HepG2 (cell line): Measurements from ENCODE around the gene KRT73. TPM values are rescaled to one million over a fixed set of nuclear protein-coding genes. Genes with fewer than 3 reads are reported as not detected.

Experiments
- ATAC-seq: fragments of 200-7000 bp; cut with Tn5 transposase; 3 replicates; pipeline ENCODE4 v1.9.1; 2020; ENCODE audit warnings: mild to moderate bottlenecking, moderate library complexity
- BruUV-seq: library from RNA; stranded (reverse); fragments of 400-500 nt; replicated peaks from 2 replicates; lab custom pipeline; 2021; lab: Mats Ljungman, UMichigan
- CTCF ChIA-PET: fragments of 300-600 bp; formaldehyde crosslinking; extraction: SDS; loops from one replicate; lab custom pipeline; 2021; ENCODE audit warnings: low total read pairs, inconsistent platforms, low intra/inter-chr PET ratio; lab: Yijun Ruan, JAX
- POLR2A ChIA-PET: fragments of 350-600 bp; sonication (Branson Sonifier 250); formaldehyde crosslinking; loops from one replicate; lab custom pipeline; 2020; ENCODE audit warnings: antibody characterized with exemption, inconsistent platforms; lab: Yijun Ruan, JAX
- DNase-seq: peaks from one replicate; pipeline ENCODE4 v3.0.0-alpha.2; 2015; ENCODE audit warnings: low spot score
- FAIRE-seq: peaks from 3 replicates; lab custom pipeline; 2011; peaks lifted over from hg19 to GRCh38; lab: Jason Lieb, UNC
- H2AFZ ChIP-seq: one replicate; pipeline ENCODE4 v1.6.1; 2011; ENCODE audit warnings: low read length, inconsistent platforms
- H3K27ac ChIP-seq: fragments of 300-600 bp; 3 replicates; pipeline ENCODE4 v1.8.0; 2011; ENCODE audit warnings: mixed run types, mild to moderate bottlenecking, mixed read lengths, low read length, inconsistent platforms; ENCODE audit not compliant: insufficient read depth; ENCODE audit errors: extremely low read length
- H3K27me3 ChIP-seq, 2 experiments: fragments of 200-600 bp in 1 of 2; 2 replicates in 1 of 2; 3 replicates in 1 of 2; pipeline versions ENCODE4 v1.6.0 to v1.8.0; 2011; ENCODE audit warnings: low read length in 2 of 2, mild to moderate bottlenecking in 2 of 2, moderate library complexity in 2 of 2, inconsistent platforms in 1 of 2; ENCODE audit not compliant: insufficient read depth in 2 of 2, control insufficient read depth in 1 of 2
- H3K36me3 ChIP-seq, 2 experiments: fragments of 200-600 bp in 1 of 2; replicated peaks in 1 of 2; 2 replicates in 1 of 2; 3 replicates in 1 of 2; pipeline versions ENCODE4 v1.5.1 to v1.8.0; 2011; ENCODE audit warnings: low read length in 2 of 2, inconsistent platforms in 1 of 2; ENCODE audit not compliant: insufficient read depth in 2 of 2, control insufficient read depth in 1 of 2
- H3K4me1 ChIP-seq: 2 replicates; pipeline ENCODE4 v1.5.1; 2012; ENCODE audit warnings: low read length, inconsistent platforms; ENCODE audit not compliant: insufficient read depth
- H3K4me2 ChIP-seq: 2 replicates; pipeline ENCODE4 v1.6.0; 2011; ENCODE audit warnings: low read depth, low read length, inconsistent platforms
- H3K4me3 ChIP-seq, 3 experiments: fragments of 200-600 bp in 1 of 3; sonication (generic), shearing (Covaris generic) in 1 of 3; replicated peaks in 1 of 3; 2 replicates each; pipeline ENCODE4 v1.5.1; 2011 to 2016; ENCODE audit warnings: low read length in 3 of 3, inconsistent platforms in 2 of 3, low read depth in 2 of 3, mild to moderate bottlenecking in 2 of 3, control low read depth in 1 of 3, mixed read lengths in 1 of 3; ENCODE audit not compliant: insufficient read depth in 1 of 3
- H3K79me2 ChIP-seq: one replicate; pipeline ENCODE4 v1.6.1; 2011; ENCODE audit warnings: low read length, inconsistent platforms; ENCODE audit not compliant: insufficient read depth
- H3K9ac ChIP-seq: 2 replicates; pipeline ENCODE4 v1.6.0; 2011; ENCODE audit warnings: mild to moderate bottlenecking, low read depth, low read length, inconsistent platforms; ENCODE audit not compliant: insufficient read depth
- H3K9me3 ChIP-seq: 2 replicates; pipeline ENCODE4 v1.5.1; 2012; ENCODE audit warnings: mild to moderate bottlenecking, low read length
- H4K20me1 ChIP-seq: 2 replicates; pipeline ENCODE4 v1.6.0; 2011; ENCODE audit warnings: inconsistent platforms, mild to moderate bottlenecking, low read length, moderate library complexity; ENCODE audit not compliant: insufficient read depth
- CBFB ChIP-seq: sonication (generic); formaldehyde crosslinking; IDR thresholded peaks from 2 replicates; pipeline ENCODE4 v1.4.0; 2020; ENCODE audit warnings: missing genetic modification reagents
- MTF2 ChIP-seq: sonication (generic); formaldehyde crosslinking; IDR thresholded peaks from 2 replicates; pipeline ENCODE4 v1.5.0; 2020; ENCODE audit warnings: missing genetic modification reagents, borderline replicate concordance
- RFX3 ChIP-seq: IDR thresholded peaks from 2 replicates; pipeline ENCODE4 v1.6.1; 2016; ENCODE audit warnings: missing biosample characterization, missing genetic modification reagents
- SALL2 ChIP-seq: sonication (generic); formaldehyde crosslinking; IDR thresholded peaks from 2 replicates; pipeline ENCODE4 v1.8.1; 2023; ENCODE audit warnings: mild to moderate bottlenecking, missing genetic modification reagents, inconsistent platforms
- TSC22D2 ChIP-seq: sonication (generic); formaldehyde crosslinking; IDR thresholded peaks from 2 replicates; pipeline ENCODE4 v1.5.1; 2020; ENCODE audit warnings: missing genetic modification reagents, mild to moderate bottlenecking, borderline replicate concordance
- ZBTB38 ChIP-seq: sonication (generic); formaldehyde crosslinking; IDR thresholded peaks from 2 replicates; pipeline ENCODE4 v1.5.1; 2020; ENCODE audit warnings: mild to moderate bottlenecking, missing genetic modification reagents
- ZMYM3 ChIP-seq: sonication (generic); formaldehyde crosslinking; IDR thresholded peaks from 2 replicates; pipeline ENCODE4 v1.5.1; 2020; ENCODE audit warnings: mild to moderate bottlenecking, missing genetic modification reagents
- ZNF136 ChIP-seq: sonication (generic); formaldehyde crosslinking; IDR thresholded peaks from 2 replicates; pipeline ENCODE4 v1.8.1; 2022; ENCODE audit warnings: low read depth, mild to moderate bottlenecking, moderate library complexity, missing genetic modification reagents
- ZNF292 ChIP-seq: sonication (generic); formaldehyde crosslinking; IDR thresholded peaks from 2 replicates; pipeline ENCODE4 v1.8.1; 2022; ENCODE audit warnings: mild to moderate bottlenecking, low read depth, missing genetic modification reagents, borderline replicate concordance
- WGBS: methylation state at CpG from one replicate; pipeline ENCODE4 v1.1.6; 2017; ENCODE audit warnings: low lambda C conversion rate; 5-methylcytosine and 5-hydroxymethylcytosine counted together
- in situ Hi-C: cut with HindIII; loops from 2 replicates; pipeline ENCODE4 v1.10.0; 2017; ENCODE audit warnings: low pct_unique_long_range_greater_than_20kb; ENCODE audit not compliant: extremely low pct_ligation_motif_present
- intact Hi-C: fragments of 100-400 bp; cut with micrococcal nuclease; formaldehyde crosslinking; loops from one replicate; pipeline ENCODE4 v1.10.0; 2022; ENCODE audit not compliant: unreplicated experiment
- polyA plus RNA-seq, 8 experiments: library from polyadenylated mRNA; depleted of rRNA in 3 of 8; stranded (reverse) in 7 of 8; unstranded in 1 of 8; fragments of >200 nt; fragmentation: Illumina TruSeq in 4 of 8; extraction: Trizol in 4 of 8; gene quantifications; 2 replicates each; pipeline versions ENCODE4 v1.2.1 to v1.2.3, GENCODE V29; 2011 to 2016; ENCODE audit warnings: low read depth in 4 of 8, missing spikeins in 1 of 8, mixed read lengths in 1 of 8; ENCODE audit not compliant: insufficient read depth in 1 of 8
- total RNA-seq, 5 experiments: library from RNA; depleted of rRNA; stranded (reverse); fragments of >200 nt; fragmentation: Illumina TruSeq; extraction: Trizol; gene quantifications; 2 replicates each; pipeline ENCODE4 v1.2.3, GENCODE V29; 2016; ENCODE audit warnings: low read depth in 1 of 5
- TF ChIP-seq, protein P1 (sequence below): sonication (generic); formaldehyde crosslinking; IDR thresholded peaks from 2 replicates; pipeline ENCODE4 v1.9.0; 2022; ENCODE audit warnings: missing genetic modification reagents, mild to moderate bottlenecking, borderline replicate concordance
- TF ChIP-seq, protein P2 (sequence below): sonication (generic); formaldehyde crosslinking; IDR thresholded peaks from 2 replicates; pipeline ENCODE4 v1.4.0; 2020; ENCODE audit warnings: mild to moderate bottlenecking, missing genetic modification reagents
- TF ChIP-seq, protein P3 (sequence below): sonication (generic); formaldehyde crosslinking; IDR thresholded peaks from 2 replicates; pipeline ENCODE4 v1.5.0; 2020; ENCODE audit warnings: missing genetic modification reagents
- TF ChIP-seq, protein P4 (sequence below): sonication (generic); formaldehyde crosslinking; IDR thresholded peaks from 2 replicates; pipeline ENCODE4 v1.9.0; 2021; ENCODE audit warnings: missing genetic modification reagents, borderline replicate concordance

Gene KRT73
- total and polyA plus RNA-seq, 2 of the 13 experiments (the other 11 are each of a cell fraction or from before 2014, with no cell fraction given), result not detected

DNA sequence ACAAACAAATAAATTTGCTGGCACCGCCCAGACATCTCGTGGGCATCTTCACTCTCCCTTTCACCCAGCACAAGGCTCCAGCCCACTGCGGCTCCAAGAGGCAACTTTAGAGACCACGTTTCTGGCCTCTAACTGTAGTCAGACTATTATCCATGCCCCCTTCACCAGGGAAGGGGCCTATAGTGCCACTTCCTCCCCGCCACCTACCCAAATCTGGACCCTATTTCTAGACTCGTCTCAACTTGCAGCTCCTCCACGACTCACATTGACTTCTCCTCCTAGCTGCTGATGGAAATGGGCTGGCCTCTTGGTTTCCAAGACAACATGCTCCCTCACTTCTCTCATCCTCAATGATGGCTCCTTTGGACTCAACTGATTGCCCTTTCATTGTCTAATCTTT lies 49.6 kb upstream of the KRT73 start:
- no TSS peak for BruUV-seq
- Histone ChIP-seq H3K9ac (no peak overlapping the region), H3K27ac (no peak overlapping the region), H3K4me1 (no peaks in the 10 kb centered on the region), H3K27me3 (no peaks in the 10 kb centered on the region; a peak in 2 of 5 replicates), H3K79me2 (no peaks in the 10 kb centered on the region), H4K20me1 (no peaks in the 10 kb centered on the region), H3K36me3 (no peaks in the 10 kb centered on the region), H3K9me3 (no peaks in the 10 kb centered on the region), H3K4me3 (no peak overlapping the region), H2AFZ (no peak overlapping the region), H3K4me2 (no peak overlapping the region)
- DNase-seq, result no peak
- ChIA-PET POLR2A (no interaction called here), CTCF (no interaction called here)
- no peak for FAIRE-seq
- 12% methylated on average over 7 of the region's 7 CpGs for WGBS
- in situ Hi-C loops, result no loop called here
- TF ChIP-seq TSC22D2 (CRISPR knock-in tag) (no peak), CBFB (CRISPR knock-in tag) (no peak), SALL2 (CRISPR knock-in tag) (no peak), ZMYM3 (CRISPR knock-in tag) (no peak), ZBTB38 (no peak), ZNF136 (CRISPR knock-in tag) (no peak), ZNF292 (no peak), MTF2 (CRISPR knock-in tag) (no peak), RFX3 (no peak)
- TF ChIP-seq, protein P1, sequence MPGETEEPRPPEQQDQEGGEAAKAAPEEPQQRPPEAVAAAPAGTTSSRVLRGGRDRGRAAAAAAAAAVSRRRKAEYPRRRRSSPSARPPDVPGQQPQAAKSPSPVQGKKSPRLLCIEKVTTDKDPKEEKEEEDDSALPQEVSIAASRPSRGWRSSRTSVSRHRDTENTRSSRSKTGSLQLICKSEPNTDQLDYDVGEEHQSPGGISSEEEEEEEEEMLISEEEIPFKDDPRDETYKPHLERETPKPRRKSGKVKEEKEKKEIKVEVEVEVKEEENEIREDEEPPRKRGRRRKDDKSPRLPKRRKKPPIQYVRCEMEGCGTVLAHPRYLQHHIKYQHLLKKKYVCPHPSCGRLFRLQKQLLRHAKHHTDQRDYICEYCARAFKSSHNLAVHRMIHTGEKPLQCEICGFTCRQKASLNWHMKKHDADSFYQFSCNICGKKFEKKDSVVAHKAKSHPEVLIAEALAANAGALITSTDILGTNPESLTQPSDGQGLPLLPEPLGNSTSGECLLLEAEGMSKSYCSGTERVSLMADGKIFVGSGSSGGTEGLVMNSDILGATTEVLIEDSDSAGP (CRISPR knock-in tag), result no peak
- TF ChIP-seq, protein P2, sequence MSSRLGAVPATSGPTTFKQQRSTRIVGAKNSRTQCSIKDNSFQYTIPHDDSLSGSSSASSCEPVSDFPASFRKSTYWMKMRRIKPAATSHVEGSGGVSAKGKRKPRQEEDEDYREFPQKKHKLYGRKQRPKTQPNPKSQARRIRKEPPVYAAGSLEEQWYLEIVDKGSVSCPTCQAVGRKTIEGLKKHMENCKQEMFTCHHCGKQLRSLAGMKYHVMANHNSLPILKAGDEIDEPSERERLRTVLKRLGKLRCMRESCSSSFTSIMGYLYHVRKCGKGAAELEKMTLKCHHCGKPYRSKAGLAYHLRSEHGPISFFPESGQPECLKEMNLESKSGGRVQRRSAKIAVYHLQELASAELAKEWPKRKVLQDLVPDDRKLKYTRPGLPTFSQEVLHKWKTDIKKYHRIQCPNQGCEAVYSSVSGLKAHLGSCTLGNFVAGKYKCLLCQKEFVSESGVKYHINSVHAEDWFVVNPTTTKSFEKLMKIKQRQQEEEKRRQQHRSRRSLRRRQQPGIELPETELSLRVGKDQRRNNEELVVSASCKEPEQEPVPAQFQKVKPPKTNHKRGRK (CRISPR knock-in tag), result no peak
- TF ChIP-seq, protein P3, sequence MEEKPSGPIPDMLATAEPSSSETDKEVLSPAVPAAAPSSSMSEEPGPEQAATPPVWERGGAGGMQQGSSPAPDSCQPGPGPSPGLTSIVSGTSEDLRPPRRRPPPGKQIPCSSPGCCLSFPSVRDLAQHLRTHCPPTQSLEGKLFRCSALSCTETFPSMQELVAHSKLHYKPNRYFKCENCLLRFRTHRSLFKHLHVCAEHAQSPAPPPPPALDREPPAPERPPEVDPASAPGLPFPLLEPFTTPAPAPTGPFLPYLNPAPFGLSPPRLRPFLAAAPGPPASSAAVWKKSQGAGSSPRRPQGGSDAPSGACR (CRISPR knock-in tag), result no peak
- TF ChIP-seq, protein P4, sequence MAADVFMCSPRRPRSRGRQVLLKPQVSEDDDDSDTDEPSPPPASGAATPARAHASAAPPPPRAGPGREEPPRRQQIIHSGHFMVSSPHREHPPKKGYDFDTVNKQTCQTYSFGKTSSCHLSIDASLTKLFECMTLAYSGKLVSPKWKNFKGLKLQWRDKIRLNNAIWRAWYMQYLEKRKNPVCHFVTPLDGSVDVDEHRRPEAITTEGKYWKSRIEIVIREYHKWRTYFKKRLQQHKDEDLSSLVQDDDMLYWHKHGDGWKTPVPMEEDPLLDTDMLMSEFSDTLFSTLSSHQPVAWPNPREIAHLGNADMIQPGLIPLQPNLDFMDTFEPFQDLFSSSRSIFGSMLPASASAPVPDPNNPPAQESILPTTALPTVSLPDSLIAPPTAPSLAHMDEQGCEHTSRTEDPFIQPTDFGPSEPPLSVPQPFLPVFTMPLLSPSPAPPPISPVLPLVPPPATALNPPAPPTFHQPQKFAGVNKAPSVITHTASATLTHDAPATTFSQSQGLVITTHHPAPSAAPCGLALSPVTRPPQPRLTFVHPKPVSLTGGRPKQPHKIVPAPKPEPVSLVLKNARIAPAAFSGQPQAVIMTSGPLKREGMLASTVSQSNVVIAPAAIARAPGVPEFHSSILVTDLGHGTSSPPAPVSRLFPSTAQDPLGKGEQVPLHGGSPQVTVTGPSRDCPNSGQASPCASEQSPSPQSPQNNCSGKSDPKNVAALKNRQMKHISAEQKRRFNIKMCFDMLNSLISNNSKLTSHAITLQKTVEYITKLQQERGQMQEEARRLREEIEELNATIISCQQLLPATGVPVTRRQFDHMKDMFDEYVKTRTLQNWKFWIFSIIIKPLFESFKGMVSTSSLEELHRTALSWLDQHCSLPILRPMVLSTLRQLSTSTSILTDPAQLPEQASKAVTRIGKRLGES (CRISPR knock-in tag), result no peak
- intact Hi-C loops, result no loop called here
- no peak for ATAC-seq
